ENCODE data around the gene ACSS3.
"Not testable (repeated sequence)": the region's sequence is repeated elsewhere in the genome, so short reads cannot be mapped to it uniquely, and the experiment has no call there.

Gene ACSS3

DNA sequence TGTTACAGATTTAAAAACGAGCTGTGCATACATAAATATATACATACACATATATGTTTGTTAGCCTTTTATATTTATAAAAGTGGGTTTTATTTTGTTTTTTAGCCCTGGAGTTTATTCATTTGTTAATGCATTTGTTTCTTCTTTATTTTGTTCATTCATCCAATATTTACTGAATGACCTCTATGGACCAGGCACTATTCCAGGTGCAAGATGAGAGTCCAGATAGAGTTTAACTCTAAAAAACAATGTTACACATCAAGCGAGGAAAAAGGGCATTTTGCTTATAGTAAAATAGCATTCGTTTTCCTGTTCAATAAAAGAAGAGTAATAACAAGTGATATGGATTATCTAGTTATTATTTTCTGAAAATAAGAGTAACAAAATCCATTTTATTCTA lies 14.2 kb downstream of the ACSS3 start:
- in situ Hi-C loops (cut with HindIII; ENCODE audit: low sequenced_read_pairs) = no loop called here

DNA sequence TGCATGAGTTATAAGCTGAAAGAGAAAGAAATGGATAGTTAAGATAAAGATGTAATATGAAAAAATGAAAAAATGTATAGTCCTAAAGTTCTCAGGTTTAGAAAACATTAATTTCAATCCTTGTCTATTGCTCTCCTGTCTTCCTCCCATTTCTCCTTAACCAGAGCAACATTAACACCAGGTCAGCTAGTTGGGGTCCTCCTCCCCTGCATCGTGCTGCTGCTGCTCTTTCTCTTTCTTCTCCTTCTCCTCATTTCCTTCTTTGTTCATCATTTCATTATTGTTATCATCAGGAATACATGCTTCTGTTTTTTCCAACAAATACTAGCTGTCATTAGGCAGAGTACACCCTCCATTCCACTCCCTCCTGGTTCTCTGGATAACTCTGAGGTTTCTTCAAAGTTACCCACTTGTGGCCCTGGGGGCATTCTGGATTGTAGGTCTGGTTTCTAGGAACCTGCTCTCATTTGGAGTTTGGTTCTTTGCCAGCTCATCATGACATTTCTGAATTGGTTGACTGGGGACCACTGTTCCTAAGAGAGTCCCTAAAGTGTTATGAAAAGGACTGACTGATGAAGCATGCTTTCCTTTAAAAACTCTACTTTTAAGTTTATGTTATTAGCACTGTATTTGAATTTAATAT lies 17.0 kb downstream of the ACSS3 start:
- in situ Hi-C loops (cut with HindIII; ENCODE audit: low sequenced_read_pairs) = no loop called here

DNA sequence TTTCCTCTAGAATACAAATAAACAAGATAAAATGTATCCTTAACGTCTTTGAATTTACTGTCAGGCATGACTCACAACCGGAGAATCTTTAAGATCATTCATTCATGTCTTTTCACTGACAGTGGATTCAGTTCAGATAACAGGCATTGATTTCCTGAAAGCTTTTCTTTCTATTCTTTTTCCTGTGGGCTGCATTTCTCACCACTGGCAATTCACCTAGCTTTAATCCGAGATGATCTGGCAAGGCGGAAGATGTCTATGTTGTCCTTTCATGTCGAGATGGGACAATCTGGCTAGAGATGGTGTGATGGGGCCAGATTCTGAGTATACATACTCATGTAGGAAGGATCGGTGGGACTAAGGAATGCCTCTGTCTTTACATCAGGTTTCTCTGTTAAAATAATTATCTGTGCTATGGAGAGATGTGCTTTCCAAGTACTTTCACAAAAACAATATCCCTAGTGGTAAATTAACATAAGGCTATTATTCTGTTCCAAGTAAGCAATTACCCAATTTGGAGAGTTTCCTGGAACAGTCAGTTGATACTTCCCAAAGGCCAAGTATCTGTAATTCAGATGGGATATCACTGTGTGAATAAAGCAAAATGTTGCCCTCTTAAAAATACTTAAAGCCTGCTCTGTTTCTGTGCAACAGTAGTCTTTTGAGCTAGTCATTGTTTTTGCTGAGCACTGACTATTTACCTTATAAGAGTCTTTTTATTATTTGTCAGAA lies 17.8 kb downstream of the ACSS3 start:
- in situ Hi-C loops (cut with HindIII; ENCODE audit: low sequenced_read_pairs) = no loop called here

DNA sequence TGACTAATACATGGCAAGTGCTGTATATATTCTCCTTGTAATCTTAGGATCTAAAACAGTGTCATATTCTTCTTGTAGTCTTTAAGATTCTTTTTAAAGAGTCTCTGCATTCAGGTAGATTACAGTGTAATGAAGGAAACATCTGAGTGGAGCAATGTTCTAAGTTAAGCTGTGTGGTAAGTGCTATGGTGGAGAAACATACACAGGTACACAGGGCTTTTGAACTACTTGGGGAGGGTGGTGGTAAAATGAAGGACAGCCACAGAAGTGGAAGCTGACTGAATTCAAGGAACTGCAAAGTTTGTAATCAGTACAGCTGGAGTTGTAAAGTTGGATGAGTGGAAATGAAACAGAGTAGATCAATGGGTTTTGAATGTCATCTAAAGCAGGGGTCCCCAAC lies 27.8 kb downstream of the ACSS3 start:
- in situ Hi-C loops (cut with HindIII; ENCODE audit: low sequenced_read_pairs) = no loop called here

DNA sequence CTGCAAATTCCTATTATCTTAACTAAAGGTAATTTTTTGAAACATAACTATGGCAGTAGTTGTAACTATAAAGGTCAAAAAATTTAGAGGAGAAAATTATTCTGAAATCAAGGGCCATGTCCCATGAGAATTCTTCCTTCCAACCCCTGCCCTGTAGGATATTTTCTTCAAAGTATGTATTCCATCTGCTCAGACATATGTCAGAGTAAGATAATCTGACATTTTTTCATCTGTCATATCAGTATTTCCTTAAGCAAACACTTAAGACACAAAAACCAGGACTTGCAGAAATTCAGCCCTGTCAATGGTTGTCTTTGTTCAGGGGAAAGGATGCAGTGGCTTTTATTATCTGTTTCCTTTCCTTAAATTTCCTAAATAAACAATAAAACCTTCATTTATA lies 36.3 kb downstream of the ACSS3 start:
- in situ Hi-C loops (cut with HindIII; ENCODE audit: low sequenced_read_pairs) = no loop called here

DNA sequence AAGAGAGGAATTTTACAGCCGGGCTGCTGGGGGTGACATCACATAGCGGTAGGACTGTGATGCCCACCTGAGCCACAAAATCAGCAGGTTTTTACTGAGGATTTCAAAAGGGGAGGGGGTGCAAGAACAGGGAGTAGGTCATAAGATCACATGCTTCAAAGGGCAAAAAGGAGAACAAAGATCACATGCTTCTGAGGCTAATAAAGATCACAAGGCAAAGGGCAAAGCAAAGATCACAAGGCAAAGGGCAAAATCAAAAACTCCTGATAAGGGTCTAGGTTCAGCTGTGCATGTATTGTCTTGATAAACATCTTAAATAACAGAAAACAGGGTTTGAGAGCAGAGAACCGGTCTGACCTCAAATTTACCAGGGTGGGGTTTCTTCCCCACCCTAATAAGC lies 41.2 kb downstream of the ACSS3 start:
- in situ Hi-C loops (cut with HindIII; ENCODE audit: low sequenced_read_pairs) = not testable (repeated sequence)

DNA sequence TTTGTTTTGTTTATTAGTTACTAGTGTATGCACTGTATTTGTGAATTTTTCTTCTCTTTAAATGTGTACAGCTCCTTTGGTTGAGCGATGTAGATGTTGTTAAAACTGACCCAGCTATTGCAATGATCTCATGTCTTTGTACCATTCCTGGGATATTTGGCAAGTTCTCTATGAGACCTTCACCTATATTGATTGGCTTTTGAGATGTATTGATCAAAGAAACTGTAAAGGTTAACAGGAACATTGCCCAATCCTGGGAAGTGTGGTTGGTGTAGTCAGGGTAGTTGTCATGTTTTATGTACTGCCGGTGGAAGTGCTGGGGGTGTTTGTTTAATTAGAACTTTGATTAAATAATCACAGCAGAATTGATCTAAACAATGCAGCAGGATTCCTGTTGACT lies 43.1 kb downstream of the ACSS3 start:
- in situ Hi-C loops (cut with HindIII; ENCODE audit: low sequenced_read_pairs) = no loop called here

DNA sequence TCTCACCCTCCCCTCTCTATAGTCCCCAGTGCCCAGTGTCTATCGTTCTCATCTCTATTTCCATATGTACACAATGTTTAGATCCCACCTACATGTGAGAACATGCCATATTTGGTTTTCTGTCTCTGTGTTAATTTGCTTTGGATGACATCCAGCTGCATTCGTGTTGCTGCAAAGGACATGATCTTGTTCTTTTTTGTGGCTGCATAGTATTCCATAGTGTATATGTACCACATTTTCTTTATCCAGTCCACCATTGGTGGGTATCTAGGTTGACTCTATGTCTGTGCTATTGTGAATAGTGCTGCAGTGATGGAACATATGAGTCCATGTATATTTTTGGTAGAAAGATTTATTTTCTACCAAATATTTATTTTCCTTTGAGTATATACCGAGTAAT lies 45.7 kb downstream of the ACSS3 start:
- in situ Hi-C loops (cut with HindIII; ENCODE audit: low sequenced_read_pairs) = no loop called here

DNA sequence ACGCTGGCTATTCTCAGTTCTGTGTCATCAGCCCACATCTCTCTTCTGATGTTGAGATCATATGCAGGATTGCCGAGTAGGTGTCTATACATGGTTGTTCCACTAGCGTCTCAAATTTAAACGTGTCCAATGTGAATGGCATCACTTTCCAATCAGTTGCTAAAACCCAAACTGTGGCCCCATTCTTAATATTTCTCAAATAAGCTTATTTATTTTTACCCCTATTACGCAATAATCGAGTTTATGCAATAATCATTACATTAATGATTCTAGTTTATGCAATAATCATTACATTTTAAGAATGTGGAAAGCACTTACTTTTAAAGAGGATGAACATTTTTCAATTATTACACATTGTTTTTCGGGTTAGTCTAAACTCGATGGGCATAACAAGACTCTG lies 47.8 kb downstream of the ACSS3 start:
- in situ Hi-C loops (cut with HindIII; ENCODE audit: low sequenced_read_pairs) = no loop called here

DNA sequence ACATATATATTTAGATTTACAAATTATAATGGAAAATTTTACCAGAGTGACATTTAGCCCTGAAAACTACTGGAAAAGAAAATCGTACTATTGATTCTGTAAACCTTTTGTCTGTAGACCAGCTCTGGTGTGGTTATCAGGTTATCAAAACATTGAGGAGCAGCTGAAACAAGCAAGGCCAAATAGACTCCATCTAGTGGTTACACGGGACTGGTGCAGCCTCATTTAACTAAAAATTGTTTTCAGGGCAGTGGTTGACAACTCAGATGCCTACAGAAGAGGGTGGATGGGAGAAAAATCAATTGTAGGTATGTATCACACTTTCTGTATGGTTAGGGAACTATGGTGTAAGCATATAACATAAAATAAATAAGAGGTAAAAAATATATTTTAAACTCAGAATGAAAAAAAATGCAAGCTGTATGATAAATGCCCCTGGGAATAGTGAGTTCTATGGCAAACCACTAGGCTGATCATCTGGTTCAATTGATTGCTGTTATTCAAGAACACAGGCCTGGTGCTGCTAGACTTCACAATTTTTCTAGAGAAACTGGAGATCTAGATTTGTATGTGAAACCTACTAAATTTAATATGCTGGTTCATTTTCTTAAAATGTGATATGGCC lies 51.2 kb downstream of the ACSS3 start:
- in situ Hi-C loops (cut with HindIII; ENCODE audit: low sequenced_read_pairs) = no loop called here

DNA sequence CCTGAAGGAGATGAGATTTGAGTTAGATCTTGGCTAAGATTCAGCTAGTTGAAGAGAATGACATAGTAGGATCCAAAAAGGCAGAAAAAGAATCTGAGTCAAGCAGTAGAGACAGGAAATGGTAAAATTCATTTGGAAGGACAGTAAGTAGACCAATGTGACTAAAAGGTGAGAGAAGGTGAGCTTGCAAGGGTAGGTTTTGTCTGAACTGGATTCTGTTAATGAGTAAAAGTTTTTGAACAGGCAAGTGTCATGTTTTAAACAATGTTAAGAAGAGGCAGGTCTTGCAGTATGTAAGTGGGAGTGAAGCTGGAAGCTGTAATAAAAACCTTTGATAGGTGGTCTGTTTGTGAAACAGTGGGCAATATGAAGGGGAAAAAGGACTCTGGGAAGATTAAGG lies 58.6 kb downstream of the ACSS3 start:
- in situ Hi-C loops (cut with HindIII; ENCODE audit: low sequenced_read_pairs) = no loop called here

DNA sequence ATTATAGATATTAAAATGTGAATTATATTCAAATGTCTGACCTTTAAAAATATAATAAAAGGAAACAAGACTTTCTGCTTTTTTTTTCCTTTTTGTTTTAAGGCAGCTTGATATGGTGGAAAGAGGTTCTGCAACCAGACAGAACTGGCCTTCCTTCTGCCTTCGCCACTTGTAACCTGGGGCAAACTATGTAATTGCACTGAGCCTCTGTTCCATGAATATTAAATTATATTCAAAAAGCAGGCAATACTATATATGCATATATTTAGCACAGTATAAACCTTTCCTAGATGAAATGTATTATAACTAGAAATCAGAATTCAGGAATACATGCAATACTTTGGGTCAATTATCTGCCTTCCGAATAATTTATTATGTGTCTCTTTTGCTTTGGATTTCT lies 59.9 kb downstream of the ACSS3 start:
- in situ Hi-C loops (cut with HindIII; ENCODE audit: low sequenced_read_pairs) = no loop called here

DNA sequence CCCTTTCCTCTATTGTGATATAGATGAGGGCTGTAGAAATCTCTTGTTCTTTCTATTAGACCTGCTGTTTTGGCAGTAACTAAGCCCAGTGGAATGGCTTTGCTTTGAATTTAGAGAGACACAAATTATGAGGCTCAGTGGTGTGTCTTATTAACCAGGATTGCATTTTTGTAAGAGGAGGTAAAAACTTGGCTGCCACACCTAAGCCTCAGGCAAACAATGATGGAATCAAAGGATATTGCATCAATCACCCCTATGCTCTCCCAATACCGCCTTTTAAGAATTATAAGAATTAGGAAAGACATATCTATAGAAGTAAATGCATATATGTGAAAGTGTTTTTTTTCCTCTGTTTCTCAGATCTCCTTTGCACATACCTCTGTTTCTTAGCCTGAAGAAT lies 63.3 kb downstream of the ACSS3 start:
- in situ Hi-C loops (cut with HindIII; ENCODE audit: low sequenced_read_pairs) = no loop called here

DNA sequence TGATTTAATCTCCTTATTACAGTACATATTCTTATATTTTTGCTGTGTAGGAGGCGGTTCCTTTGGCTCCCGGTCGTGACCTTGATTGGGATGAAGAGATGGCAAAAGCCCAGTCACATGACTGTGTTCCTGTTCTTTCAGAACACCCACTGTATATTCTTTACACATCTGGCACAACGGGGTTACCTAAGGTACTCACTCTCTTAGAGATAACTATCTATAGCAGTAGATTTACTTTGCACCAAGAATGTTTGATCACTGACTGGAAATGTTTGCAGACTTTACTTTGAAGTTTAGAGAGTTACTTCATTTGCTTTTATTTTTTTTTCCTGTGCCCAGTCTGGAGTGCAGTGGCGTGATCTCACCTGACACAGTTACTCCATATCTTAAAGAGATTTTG lies 65.2 kb downstream of the ACSS3 start:
- in situ Hi-C loops (cut with HindIII; ENCODE audit: low sequenced_read_pairs) = no loop called here

DNA sequence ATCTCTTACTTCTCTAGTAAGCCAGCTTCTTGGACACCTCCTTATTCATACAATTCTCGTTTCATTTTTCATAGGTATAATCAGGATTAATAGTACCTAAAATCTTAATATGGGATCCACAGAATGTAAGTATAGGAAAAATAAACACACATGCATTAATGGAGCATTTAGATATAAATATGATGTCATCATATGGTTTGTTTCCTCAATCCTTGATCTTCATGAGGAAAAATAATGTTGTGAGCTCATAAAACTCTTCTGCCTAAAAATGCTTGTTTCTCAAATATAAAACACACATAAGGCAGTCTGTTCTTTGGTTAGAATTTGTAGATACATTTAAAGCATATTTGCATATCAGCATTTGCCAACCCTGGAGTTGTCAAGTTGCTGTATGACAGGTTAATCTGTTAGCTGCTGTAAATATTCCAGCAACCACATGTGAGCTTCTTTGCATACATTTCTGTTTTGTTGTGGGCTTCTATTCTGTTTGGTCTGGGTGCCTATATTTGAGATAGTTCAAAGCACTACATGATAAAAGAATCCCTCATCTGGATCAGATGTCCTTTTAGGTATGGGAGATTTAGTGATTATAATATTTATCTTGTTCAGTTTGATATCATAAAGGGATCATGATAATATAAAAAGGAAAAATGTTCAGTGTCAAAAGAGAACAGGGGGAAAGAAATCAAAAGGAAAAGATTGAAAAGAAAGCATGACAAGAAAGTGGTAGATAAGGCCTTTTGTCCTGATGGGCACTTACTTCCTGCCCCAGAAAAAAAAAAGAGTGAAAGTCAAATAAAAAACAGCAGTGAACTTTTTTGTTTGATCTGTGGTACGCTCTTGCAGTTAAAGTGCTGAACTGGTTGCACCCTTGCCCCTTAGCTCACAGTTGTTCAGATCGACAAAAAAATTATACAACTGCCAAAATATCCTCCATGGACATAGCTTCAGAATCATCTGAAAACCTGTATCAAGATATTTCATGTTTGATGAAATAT lies 68.6 kb downstream of the ACSS3 start:
- in situ Hi-C loops (cut with HindIII; ENCODE audit: low sequenced_read_pairs) = no loop called here

DNA sequence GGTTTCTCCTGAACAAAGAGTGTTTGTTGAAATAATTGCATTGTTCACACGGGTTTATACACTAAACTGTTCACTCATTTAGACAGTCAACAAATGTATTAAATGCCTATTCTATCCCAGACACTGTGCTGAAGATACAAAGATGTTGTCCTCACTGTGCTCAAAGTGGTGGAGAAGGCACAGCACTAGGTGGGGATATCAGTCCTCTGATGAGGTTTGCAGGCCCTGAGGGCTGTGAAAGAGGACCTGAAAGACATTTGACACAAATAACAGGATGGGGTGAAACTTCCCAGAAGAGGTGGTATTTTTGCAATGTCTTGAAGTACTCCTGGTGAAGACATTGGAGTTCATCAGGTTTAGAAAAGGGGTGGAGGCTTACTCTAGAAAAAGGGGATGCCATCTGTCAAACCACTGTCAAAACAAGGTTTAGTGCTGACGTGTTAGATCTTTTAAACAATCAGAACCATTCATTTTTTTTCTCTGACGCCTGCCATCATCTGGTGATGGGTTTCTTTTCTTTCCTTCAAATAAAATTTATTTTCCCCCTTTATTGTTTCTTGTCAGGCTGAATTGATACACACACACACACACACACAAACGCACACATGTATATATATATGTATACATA lies 69.5 kb downstream of the ACSS3 start:
- in situ Hi-C loops (cut with HindIII; ENCODE audit: low sequenced_read_pairs) = no loop called here

DNA sequence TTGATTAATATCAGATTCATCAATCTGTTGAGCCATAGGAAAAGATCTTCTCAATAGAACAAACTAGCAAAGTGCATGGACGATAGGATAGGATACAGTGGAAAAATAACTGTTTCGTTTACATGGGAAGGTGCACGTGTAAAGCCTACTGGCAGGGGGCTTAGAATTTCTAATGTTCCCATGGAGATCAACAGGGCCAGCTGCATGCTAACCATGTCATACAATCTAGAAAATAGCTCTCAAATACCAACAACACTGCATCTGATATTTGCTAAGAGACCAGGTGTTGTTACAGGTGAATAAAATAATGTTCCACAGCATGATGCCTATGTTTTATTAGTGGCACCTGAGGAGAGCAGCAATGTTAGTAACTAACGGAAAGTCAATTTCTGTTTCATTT lies 72.5 kb downstream of the ACSS3 start:
- in situ Hi-C loops (cut with HindIII; ENCODE audit: low sequenced_read_pairs) = no loop called here

DNA sequence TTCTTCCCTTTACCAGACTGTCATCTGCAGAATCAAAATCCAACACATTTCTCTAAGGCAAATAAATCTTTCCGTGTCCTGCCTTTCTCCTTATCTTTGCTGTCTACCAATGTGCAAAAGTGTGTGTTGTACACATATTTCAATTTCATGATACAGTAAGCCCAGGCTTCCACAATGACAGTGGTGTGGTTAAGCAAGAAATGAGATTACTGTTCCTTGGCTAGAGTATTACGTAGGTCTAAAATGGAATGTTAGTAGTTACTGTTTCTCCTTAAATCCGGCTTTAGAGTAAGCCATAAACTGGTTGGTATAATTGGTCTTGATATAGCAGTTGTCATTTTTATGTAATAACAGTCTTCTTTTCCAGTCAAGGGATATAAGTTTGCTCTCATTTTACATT lies 82.0 kb downstream of the ACSS3 start:
- in situ Hi-C loops (cut with HindIII; ENCODE audit: low sequenced_read_pairs) = no loop called here

DNA sequence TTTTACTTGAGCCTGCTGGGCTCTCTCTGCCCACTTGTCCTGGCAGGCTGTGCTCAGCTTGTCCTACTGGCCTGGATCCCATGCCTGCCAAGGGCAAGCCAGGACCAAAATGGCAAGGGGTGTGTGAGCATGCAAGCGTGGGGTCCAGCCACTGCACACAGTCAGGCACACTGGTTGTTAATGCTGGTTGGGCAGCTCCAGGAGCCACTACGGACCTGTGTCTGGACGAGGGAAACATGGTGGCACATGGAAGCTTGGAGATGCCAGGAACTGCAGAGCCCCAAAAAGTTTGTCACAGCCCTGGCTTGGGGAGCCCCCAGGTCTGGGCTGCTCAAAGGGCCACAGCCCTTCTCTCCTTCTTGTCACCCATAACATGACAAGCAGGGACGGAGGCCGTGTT lies 83.8 kb downstream of the ACSS3 start:
- in situ Hi-C loops (cut with HindIII; ENCODE audit: low sequenced_read_pairs) = no loop called here

DNA sequence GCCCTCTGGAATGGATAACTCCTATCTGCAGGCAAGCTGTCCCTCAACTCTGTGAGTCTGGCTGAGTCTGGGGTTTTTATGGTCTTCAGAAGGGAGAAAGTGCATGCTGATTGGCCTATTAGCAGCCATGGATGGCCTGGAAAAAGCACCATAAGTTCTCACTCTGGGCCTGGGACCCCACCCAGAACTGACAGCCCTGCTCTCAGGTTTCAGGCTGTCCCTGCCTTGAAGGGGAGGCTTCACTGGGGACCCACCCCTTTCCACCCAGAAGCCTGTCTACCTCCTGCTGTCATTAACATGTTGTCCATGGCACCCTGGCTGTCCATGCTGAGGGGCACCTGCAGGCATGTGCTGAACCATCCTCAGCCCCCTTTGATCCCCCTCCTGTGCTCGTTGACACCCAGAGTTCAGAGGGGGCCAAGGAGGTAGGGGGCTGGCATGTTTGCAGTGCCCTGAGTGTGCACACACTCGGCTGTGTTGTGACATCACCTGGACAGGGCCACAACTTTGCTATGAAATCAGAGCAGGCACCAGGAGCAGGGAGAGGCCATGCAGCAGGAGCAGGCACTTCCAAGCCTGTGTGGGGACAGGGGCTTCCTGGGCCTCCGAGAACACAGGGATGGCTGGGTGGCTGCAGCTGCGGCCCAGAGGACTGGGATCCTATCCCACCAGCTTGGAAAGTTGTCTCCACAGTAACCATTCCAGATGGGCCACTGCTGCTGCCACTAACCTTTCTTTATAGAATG lies 84.7 kb downstream of the ACSS3 start:
- in situ Hi-C loops (cut with HindIII; ENCODE audit: low sequenced_read_pairs) = no loop called here
